K562 (cell line): Measurements from ENCODE around the gene ZMIZ1. TPM values are rescaled to one million over a fixed set of nuclear protein-coding genes. Genes with fewer than 3 reads are reported as not detected.

Experiments
- ATF6 ChIP-seq: sonication (generic); formaldehyde crosslinking; IDR thresholded peaks from 2 replicates; pipeline ENCODE4 v1.4.0; 2020; ENCODE audit warnings: mild to moderate bottlenecking, missing genetic modification reagents
- CUX1 ChIP-seq: fragments of 200-800 bp; sonication (Bioruptor generic); IDR thresholded peaks from 2 replicates; pipeline ENCODE4 v1.6.1; 2016; ENCODE audit warnings: missing genetic modification characterization, missing compliant biosample characterization
- FIP1L1 ChIP-seq: fragments of 200-400 bp; formaldehyde crosslinking; IDR thresholded peaks from 2 replicates; pipeline ENCODE4 v1.6.1; 2018; ENCODE audit warnings: mild to moderate bottlenecking, low read depth, low read length; ENCODE audit not compliant: poor library complexity, severe bottlenecking
- NFE2 ChIP-seq: IDR thresholded peaks from 2 replicates; pipeline ENCODE4 v1.6.1; 2014; ENCODE audit warnings: antibody characterized with exemption, low read depth
- RBM25 ChIP-seq: fragments of 200-400 bp; formaldehyde crosslinking; IDR thresholded peaks from 2 replicates; pipeline ENCODE4 v1.6.1; 2018; ENCODE audit warnings: low read length, low read depth, moderate library complexity; ENCODE audit not compliant: severe bottlenecking
- RERE ChIP-seq: sonication (generic); formaldehyde crosslinking; IDR thresholded peaks from 2 replicates; pipeline ENCODE4 v1.8.0; 2023; ENCODE audit warnings: missing genetic modification reagents, mild to moderate bottlenecking, borderline replicate concordance
- RFX1 ChIP-seq: fragments of 450-650 bp; IDR thresholded peaks from 2 replicates; pipeline ENCODE4 v1.6.1; 2016; ENCODE audit warnings: mild to moderate bottlenecking, moderate library complexity
- TCF15 ChIP-seq: fragments of 250-450 bp; sonication (Bioruptor Pico); IDR thresholded peaks from 2 replicates; pipeline ENCODE4 v1.8.0; 2022; ENCODE audit warnings: moderate library complexity, mild to moderate bottlenecking, inconsistent platforms
- ZNF398 ChIP-seq: fragments of 250-450 bp; sonication (Bioruptor Pico); IDR thresholded peaks from 2 replicates; pipeline ENCODE4 v1.8.0; 2021; ENCODE audit warnings: moderate library complexity, mild to moderate bottlenecking, inconsistent platforms
- polyA plus RNA-seq, 8 experiments: library from polyadenylated mRNA; depleted of rRNA in 4 of 8; stranded (reverse) in 5 of 8; unstranded in 3 of 8; fragments of >200 nt; fragmentation: Nextera tagmentation in 2 of 8; fragmentation: Illumina TruSeq in 1 of 8; extraction: Ambion mirVana in 2 of 8; extraction: Trizol in 1 of 8; gene quantifications; 2 replicates each; pipeline versions ENCODE4 v1.2.1 to v1.2.3, GENCODE V29; 2011 to 2014; ENCODE audit warnings: inconsistent platforms in 1 of 8, missing spikeins in 1 of 8
- total RNA-seq, 7 experiments: library from RNA; depleted of rRNA in 6 of 7; stranded (reverse); fragments of >200 nt in 6 of 7; fragmentation: Illumina TruSeq in 2 of 7; extraction: Trizol in 2 of 7; gene quantifications; 2 replicates each; pipeline versions ENCODE4 v1.2.1 to v1.2.3, GENCODE V29; 2011 to 2021; ENCODE audit warnings: low replicate concordance in 1 of 7

The ZMIZ1 gene
- total and polyA plus RNA-seq, 9 of the 15 experiments (the other 6 are each of a cell fraction or from before 2014, with no cell fraction given) = 1.0 to 37.3 (median 4.3) TPM

GRCh38 chr10:79084012-79084971 lies 15.5 kb downstream of the ZMIZ1 start (continued):
- TF ChIP-seq RERE (CRISPR knock-in tag) = no peak
- no peak for TF ChIP-seq ZNF398 (CRISPR knock-in tag)
- TF ChIP-seq FIP1L1 = no peak
- TF ChIP-seq TCF15 = peak; percentile 89; the same call in 1 of the 2 replicates
- no peak for TF ChIP-seq NFE2
- no peak for TF ChIP-seq RBM25
- TF ChIP-seq RFX1 = peak; percentile 99
- no peak for TF ChIP-seq ATF6 (CRISPR knock-in tag)
- TF ChIP-seq CUX1 (CRISPR knock-in tag) = peak; percentile 85; the same call in 1 of the 2 replicates
